ENCODE measurements around the gene USP17L29.
"Not testable (repeated sequence)": the region's sequence is repeated elsewhere in the genome, so short reads cannot be mapped to it uniquely, and the experiment has no call there.

Gene USP17L29

DNA sequence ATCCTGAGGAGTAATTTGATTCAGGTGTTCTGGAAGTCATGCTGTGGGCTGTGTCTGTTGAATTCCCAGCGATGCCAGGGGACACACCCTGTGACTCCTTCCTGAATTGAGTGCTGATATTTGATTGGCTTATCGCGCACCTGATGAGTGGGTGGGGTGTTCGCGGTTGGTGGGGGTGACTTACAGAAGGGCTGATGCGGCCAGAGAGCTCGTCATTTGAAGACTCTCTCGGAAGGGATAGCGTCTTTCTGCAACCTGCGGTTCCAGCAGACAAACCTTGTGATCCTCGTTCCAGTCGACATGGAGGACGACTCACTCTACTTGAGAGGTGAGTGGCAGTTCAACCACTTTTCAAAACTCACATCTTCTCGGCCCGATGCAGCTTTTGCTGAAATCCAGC is at the start of gene USP17L29:
TSS of gene USP17L29 (plus strand) at position 301 of the 400 bp plus-strand sequence. CDS start at position 301, 0 bp downstream.
- DNase-seq, result not testable (repeated sequence)

DNA sequence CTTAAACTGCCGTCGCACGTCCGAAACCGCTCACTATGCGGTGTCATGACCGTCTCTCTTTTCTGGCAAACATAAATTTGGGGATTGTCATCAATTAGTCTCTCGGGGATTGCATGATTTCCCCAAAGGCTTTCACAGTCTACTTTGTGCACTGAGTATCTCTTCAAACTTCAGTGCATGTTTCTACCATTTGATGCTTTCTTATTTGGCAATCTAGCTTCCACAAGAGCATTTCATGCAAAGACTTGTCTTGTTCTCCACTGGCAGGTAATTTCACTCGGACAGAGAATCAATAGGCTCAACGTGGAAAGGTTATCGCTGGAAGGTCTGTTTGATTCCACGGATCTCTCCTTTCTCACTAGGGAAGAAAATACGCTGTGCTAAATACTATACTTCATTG is 29.2 kb upstream of the USP17L29 start:
- not testable (repeated sequence) for DNase-seq

- DNase-seq, result not testable (repeated sequence)
Measured at GRCh38 chr4:9324865-9325264, 28.6 kb upstream of the USP17L29 start, which contains the start of gene USP17L24. Gene USP17L24, plus strand, starts transcription at chr4:9325165. Its CDS starts 0 bp downstream, at chr4:9325165.

DNA sequence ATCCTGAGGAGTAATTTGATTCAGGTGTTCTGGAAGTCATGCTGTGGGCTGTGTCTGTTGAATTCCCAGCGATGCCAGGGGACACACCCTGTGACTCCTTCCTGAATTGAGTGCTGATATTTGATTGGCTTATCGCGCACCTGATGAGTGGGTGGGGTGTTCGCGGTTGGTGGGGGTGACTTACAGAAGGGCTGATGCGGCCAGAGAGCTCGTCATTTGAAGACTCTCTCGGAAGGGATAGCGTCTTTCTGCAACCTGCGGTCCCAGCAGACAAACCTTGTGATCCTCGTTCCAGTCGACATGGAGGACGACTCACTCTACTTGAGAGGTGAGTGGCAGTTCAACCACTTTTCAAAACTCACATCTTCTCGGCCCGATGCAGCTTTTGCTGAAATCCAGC is 23.8 kb upstream of the USP17L29 start, which contains the start of gene USP17L25:
TSS of gene USP17L25 (plus strand) at position 301 of the 400 bp plus-strand sequence. CDS start at position 301, 0 bp downstream.
- DNase-seq, result not testable (repeated sequence)

DNA sequence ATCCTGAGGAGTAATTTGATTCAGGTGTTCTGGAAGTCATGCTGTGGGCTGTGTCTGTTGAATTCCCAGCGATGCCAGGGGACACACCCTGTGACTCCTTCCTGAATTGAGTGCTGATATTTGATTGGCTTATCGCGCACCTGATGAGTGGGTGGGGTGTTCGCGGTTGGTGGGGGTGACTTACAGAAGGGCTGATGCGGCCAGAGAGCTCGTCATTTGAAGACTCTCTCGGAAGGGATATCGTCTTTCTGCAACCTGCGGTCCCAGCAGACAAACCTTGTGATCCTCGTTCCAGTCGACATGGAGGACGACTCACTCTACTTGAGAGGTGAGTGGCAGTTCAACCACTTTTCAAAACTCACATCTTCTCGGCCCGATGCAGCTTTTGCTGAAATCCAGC is 19.1 kb upstream of the USP17L29 start, which contains the start of gene USP17L26:
TSS of gene USP17L26 (plus strand) at position 301 of the 400 bp plus-strand sequence. CDS start at position 301, 0 bp downstream.
- not testable (repeated sequence) for DNase-seq

DNA sequence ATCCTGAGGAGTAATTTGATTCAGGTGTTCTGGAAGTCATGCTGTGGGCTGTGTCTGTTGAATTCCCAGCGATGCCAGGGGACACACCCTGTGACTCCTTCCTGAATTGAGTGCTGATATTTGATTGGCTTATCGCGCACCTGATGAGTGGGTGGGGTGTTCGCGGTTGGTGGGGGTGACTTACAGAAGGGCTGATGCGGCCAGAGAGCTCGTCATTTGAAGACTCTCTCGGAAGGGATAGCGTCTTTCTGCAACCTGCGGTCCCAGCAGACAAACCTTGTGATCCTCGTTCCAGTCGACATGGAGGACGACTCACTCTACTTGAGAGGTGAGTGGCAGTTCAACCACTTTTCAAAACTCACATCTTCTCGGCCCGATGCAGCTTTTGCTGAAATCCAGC is 14.3 kb upstream of the USP17L29 start, which contains the start of gene USP17L5:
TSS of gene USP17L5 (plus strand) at position 301 of the 400 bp plus-strand sequence. CDS start at position 301, 0 bp downstream.
- DNase-seq, result not testable (repeated sequence)

GRCh38 chr4:9343848-9344247 is 9.6 kb upstream of the USP17L29 start, which contains the start of gene USP17L27:
Gene USP17L27, plus strand, starts transcription at chr4:9344148. Its CDS starts 0 bp downstream, at chr4:9344148.
- DNase-seq, result not testable (repeated sequence)

- not testable (repeated sequence) for DNase-seq
Measured at GRCh38 chr4:9348593-9348992, 4.8 kb upstream of the USP17L29 start, which contains the start of gene USP17L28. Gene USP17L28, plus strand, starts transcription at chr4:9348893. Its CDS starts 0 bp downstream, at chr4:9348893.

DNA sequence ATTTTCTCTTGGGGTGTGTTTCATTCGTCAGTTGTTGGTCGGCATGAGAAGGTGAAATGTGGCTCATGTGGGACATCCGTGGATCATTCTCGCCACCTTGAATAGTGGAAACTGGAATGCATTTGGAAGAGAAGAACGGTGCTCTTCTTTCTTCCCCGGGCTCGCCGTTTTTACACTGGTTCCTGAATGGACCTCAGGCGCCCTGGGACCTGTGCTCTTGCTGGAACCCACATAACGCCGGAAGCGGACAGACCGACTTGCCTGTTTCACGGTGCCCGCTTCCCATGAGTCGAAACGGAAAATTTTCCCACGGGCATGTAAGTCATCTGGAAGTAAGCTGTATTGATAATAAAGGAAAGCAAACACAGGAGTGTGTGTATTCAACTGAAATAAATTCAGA is 2.6 kb upstream of the USP17L29 start:
- DNase-seq, result not testable (repeated sequence)

- DNase-seq, result not testable (repeated sequence)
Measured at GRCh38 chr4:9362829-9363228, 9.4 kb downstream of the USP17L29 start, which contains the start of gene USP17L30. Gene USP17L30, plus strand, starts transcription at chr4:9363129. Its CDS starts 0 bp downstream, at chr4:9363129.

DNA sequence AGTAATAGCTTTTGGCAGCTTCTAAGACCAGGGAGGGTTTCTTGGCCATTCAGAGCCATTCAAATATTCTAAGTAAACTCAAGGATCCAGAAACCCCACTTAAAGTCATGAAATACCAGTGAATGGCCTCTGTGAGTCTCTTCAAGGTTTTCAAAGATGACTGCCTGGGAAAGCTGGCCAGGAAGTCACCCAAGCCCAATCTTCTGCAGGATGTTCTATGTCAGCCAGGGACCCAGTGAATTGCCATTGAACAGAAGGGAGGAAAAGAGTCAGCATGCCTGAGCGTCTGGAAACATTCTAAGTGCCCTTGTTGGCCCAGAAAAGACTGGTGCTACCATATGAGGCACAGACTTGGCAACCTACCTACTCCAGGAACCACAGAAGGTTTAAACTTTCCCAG is 26.4 kb downstream of the USP17L29 start:
- DNase-seq, result not testable (repeated sequence)

GRCh38 chr4:9381012-9381534 is 27.6 kb downstream of the USP17L29 start:
- DNase-seq, result not testable (repeated sequence)

GRCh38 chr4:9384126-9384525 is 30.7 kb downstream of the USP17L29 start:
- DNase-seq, result no peak

DNA sequence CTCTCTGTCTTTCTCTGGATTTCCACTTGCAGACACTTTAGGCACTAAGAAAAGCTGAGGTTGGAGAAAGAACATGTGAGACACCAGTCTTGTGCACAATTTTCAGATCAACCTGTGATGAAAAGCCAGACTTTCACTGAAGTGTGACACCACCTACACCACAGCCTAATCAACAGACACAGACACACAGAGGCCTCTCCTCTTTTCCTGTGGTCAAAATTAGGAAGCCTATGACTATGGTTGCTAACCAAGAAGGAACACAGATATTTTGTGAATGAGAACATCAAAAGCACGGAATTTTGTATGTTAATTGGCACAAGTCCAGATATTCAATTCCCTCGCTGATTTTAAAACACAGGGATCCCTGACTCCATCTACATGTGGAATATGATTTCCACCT is 35.6 kb downstream of the USP17L29 start:
- DNase-seq, result not testable (repeated sequence)

All from T1000 (cell line).